Right kidney (tissue), 1 donor: ENCODE measurements around the gene NPC1L1.
"Not testable (repeated sequence)": the region's sequence is repeated elsewhere in the genome, so short reads cannot be mapped to it uniquely, and the experiment has no call there.

Experiments
- DNase-seq: peaks from one replicate; pipeline ENCODE4 v3.0.0-alpha.2; 2016

The NPC1L1 gene

DNA sequence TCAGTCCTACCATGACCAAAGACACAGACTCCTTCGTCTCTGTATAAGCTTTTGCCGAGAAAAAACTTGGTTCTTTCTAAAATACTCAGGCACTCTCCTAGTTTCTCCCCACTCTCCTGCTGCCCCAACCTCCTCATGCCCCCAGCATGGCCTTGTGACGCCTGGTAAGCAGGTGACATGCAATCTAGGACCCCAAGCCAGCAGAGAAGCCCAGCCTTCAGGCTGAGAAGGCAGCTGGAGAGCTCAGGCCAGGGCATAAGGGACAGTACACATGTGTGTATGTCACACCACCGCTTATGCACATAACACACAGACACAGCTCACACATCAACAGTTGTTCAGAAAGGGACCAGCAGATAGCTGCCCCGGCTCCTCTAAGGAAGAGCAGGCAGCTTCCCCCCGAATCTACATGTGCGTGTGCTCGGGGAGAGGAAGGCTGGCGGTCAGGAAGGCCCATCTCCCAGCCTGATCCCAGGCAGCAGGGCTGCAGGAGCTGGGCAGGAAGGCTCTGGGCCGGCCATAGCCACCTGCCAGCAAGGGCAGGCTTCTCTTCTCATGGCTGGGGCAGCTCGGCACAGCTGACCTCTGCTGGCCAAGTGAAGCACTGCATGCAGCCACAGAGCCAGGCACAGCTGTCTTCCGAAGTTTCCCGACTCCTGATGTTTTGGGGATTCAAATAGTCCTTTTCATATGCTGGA is 24.1 kb upstream of the NPC1L1 start:
- DNase-seq = no peak

DNA sequence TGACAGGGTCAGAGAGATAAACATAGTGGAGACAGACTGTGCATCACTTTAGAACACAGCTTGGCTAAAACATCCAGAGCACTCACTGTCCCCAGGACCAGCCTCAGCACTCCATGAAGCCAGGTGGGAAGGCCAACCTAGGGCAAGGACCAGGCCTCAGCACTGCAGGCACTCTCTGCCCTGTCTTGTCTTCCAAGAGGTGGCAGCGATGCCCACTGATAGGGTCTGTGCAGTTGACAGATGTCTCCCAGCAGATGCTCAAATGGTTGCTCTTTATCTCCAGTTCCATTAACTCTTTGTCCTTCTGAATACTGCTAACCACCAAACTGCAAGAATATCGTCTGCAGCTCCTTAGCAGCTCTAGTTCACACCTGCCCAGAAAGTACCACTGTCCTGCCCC is 23.5 kb upstream of the NPC1L1 start:
- no peak for DNase-seq

DNA sequence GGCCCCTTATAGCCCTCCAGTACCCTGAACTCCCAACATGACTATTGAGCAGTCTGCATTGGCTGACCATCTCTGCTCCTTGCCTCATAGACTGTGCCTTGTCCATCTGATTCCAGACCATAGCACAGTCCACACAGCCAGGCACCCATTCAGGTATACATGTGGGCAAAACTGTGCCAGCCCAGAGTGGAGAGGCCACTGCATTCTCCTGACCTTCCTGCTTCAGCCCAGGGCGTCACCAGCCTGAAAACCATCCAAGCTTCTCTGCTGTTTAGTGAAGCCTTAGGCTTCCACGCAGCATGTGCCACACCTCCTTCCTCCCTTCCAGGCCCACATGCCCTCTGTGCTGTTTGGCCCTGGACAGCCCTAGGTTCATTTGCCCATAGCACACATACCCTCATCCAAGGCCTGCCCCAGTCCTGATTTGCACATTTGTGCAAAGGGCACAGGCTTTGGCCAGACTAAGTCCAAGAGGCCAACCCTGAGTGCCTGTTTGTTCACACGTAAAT is 22.1 kb upstream of the NPC1L1 start:
- DNase-seq = no peak

DNA sequence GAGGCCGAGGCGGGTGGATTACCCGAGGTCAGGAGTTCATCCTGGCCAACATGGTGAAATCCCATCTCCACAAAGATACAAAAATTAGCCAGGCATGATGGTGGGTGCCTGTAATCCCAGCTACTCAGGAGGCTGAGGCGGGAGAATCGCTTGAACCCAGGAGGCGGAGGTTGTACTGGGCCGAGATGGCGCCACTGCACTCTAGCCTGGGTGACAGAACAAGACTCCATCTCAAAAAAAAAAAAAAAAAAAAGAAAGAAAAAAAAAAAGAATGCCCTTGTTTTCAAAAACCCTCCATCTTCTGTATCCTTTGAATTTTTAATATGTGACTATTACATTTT is 21.5 kb upstream of the NPC1L1 start:
- not testable (repeated sequence) for DNase-seq

DNA sequence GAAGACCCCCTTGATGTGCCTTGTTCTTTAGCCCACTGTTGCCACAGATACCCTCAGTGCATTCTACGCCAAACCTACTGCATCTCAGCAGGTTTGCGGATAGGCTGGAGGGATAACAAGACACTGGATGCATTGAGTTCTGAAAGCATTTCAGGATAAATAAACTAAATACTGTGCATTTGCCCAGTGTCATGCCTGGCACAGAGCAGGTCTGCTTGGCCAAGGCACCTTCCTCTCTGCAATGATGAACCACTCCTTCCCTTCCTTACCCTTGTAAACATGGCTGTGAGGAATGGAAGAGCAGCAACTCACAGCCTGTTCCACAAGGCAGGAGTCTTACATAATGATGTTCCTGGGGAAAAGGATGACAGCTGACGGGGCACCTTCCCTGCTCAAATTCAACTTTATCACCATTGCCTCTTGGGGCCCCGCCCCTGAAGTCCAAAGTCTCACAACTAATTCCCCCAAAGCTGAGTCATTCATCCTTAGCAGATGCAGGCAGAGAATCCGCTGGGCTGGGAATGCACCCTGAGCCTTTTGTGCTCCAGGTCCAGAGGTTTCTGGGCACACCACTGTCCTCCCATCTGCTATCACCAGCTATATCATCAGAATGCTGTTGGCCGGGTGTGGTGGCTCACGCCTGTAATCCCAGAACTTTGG is 21.0 kb upstream of the NPC1L1 start:
- DNase-seq = no peak

DNA sequence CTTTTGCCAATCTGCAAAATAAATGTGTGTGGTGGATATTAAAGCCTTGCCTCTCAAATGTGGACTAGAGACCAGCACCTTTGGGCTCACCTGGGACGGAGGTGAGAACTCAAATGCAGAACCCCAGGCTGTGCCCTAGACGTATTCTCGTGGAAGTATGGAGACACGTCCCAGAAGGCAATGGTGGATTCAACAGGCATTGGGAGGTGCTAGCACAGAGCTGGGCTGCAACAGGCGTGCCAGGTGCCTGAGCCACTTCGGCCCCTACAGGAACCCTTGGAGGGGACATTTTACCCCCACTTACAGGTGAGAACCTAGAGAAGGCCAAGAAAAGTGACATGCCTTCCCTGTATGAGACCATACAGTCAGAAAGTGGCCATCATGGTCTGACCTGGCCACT is 20.4 kb upstream of the NPC1L1 start:
- DNase-seq = no peak

DNA sequence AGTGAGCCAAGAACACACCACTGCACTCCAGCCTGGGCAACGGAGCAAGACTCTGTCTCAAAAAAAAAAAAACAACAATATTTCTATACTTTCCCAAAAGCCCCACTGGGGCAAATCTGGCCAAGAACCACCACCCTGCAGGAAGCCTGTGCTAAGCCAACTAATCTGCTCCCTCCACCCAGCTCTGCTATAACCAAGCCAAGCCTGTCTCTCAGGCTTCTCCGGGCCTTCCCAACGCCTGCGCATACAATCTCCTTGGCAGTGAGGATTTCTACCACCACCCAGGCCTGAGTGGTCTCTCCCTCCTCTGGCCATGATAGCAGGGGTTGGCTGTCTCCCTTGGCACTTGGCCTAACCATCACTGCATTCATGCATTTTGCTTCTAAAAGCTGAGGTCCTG is 18.4 kb upstream of the NPC1L1 start:
- DNase-seq = no peak

DNA sequence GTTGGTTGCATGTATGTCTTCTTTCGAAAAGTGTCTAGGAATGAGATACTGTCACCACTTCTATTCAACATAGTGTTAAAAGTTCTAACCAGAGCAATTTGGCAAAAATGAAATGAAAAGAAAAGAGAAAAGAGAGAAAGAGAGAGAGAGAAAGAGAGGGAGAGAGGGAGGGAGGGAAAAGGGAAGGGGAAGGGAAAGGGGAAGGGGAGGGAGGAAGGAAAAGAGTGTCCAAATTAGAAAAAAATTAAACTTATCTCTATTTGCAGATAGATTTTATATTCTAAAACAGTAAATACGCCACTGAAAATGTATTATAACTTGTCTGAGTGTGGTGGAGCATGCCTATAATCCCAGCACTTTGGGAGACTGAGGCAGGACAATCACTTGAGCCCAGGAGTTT is 16.4 kb upstream of the NPC1L1 start:
- no peak for DNase-seq

DNA sequence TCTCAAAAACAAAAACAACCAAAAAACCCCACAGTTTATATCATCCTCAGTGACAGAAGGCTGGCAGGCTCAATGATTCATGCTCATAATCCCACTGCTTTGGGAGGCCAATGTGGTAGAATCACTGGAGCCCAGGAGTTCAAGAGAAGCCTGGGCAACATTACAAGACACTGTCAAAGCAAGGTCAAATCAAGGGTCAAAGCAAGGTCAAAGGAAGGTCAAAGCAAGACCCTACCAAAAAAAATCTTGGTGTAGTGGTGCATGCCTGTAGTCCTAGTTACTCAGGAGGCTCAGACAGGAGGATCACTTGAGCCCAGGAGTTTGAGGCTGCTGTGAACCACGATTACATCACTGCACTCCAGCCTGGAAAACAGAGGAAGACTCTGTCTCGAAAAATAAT is 14.2 kb upstream of the NPC1L1 start:
- no peak for DNase-seq

DNA sequence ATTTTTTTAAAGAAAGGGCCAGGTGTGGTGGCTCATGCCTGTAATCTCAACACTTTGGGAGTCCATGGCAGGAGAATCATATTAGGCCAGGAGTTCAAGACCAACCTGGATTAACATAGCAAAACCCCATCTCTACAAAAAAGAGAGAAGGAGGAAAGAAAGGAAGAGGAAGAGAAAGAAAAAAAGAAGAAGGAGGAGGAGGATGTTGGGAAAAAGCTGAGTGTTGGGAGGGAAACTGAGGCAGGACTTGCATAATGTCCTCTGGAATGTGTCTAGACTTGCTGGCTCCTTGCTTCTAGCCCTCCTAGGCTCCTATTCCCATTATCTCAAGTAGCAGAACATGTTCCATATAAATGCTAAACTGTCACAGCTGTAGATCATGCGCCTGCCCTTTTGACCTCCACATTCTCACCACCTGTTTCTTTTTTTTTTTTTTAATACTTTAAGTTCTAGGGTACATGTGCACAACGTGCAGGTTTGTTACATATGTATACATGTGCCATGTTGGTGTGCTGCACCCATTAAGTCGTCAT is 11.4 kb upstream of the NPC1L1 start:
- not testable (repeated sequence) for DNase-seq

DNA sequence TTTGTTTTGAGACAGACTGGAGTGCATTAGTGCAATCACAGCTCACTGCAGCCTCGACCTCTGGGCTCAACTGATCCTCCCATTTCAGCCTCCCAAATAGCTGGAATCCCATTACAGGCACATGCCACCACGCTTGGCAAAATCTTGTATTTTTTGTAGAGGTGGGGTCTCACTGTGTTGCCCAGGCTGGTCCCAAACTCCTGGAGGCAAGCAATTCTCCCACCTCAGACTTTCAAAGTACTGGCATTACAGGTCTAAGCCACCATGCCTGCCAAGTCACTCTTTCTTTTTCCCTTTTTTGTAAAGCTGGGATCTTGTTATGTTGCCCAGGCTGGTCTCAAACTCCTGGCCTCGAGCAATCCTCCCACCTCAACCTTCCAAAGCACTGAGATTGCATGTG is 8.3 kb upstream of the NPC1L1 start:
- DNase-seq = no peak

DNA sequence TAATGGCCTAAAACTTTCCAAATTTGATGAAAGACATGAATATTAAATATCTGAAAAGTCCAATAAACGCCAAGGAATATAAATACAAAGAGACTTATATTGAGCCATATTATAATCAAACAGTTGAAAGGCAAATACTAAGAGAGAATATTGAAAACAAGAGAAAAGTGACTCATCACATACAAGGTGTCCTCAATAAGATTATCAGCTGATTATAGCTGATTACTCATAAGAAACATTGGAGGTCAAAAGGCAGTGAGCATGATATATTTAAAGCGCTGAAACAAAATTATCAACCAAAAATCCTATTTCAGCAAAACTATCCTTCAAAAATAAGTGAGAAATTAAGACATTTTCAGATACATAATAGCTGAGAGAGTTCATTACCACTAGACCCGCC is 7.8 kb upstream of the NPC1L1 start:
- no peak for DNase-seq

DNA sequence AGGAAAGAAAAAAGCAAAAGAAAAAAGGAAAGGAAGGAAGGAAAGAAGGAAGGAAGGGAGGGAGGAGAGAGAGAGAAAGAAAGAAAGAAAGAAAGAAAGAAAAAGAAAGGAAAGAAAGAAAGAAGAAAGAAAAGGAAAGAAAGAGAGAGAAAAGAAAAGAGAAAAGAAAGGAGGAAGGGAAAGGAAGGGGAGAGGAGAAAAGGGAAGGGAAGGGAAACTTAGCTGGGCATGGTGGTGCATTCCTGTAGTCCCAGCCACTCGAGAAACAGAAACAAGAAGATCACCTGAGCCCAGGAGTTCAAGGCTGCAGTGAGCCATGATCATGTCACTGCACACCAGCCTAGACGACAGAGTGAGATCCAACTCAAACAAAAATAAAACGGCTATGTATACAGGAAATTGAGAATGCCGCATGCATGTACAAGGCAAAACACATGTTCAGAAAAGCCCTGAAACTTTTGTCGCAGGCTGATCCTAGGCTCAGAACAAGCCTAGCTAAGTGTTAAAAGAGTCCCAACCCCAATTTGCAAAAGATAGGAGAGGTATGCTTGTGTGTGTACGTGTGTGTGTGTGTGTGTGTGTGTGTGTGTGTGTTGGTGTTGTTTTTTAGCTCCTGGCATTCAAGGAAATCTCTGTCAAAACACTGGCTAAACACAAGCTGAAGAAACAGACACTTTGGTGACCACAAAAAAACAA is 6.6 kb upstream of the NPC1L1 start:
- DNase-seq = no peak

DNA sequence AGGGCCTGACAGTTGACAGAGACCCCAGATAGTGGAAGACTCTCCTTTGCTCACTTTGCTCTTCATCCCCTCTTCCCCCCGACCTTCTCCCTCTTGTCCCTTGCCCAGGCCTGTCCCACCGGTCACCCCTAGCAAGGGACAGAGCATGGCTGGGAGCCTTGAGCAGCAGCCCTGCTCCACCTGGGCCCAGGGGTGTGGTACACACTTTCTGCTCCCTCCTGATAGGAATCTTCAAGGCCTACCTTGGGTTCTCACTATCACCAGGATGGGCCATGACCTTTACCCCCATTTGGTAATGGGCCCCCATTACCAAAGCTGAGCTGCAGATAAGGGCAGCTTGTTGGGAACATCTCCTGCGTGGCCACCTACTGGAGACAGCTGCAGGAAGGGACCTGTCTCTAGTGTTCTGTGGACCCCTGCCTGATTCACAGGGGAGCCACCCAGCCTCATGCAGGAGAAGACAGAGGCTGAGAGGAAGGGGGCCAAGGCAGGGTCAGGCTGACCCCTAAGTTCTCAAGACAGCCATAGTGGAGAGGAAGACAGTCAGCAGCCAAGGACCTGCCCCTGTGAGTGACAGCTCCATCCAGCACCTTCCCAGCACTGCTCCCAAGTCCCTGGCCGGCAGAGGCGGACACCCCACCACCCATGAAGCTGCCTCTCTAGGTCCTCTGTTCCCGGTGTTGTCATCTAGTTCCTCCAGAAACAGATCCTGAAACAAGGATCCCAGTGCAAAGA is 913 bp upstream of the NPC1L1 start:
- no peak for DNase-seq

DNA sequence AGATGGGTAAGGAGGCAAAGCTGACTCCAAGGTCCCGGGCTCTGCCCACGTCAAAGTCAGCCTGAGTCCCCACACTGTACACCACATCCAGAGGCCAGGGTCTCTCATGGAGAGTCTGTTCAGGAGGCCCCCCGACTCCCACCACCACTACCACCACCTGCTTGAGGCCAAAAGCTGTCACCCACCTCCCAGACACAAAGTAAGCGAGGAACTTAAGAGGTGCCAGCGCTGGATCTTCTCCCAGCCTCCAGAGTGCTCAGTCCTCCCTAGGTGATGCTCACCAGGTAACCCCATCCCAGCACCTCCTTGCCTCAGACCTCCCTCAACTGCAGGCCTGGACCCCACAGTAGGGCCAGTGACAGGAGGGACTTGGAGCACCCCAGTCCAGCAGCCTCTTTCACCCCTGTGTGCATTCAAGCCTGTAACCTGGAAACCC is 520 bp downstream of the NPC1L1 start:
- DNase-seq = no peak

DNA sequence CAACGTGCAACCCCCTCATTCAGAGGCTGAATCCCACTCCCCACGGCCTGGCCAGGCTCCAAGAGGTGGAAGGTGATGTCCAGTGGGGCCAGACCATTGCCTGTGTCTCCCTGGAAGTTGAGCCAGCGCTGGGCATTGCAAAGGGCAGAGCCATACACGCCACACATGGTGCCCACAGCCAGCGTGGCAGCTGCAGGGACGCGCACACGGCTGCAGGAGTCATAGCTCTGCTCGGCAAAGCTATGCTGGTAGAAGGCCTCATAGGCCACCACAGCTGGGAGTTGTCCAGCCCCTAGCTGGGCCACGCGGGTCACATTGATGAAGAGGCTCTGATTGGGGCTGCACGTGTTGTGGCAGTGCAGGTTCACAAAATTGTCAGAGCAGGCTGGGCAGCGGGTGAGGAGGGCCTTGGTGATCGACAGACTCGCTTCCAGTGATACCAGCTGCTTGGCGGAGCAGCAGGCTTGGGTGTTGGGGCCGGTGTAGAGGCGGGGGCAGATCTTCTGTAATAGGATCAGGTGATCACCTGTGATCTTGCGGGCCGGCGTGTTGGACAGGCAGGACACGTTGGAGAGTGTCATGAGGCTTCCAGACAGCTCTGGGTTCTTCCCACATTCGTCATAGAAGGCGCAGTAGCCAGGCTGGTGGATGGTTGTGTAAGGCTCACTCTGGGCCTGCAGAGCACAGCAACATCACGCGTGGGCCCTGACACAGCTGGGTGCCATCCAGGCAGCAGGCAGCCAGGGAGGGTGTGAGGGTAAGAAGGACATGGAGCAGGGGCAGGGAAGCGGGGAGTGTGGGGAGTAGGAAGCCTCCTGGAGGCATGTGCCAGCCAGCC is 1.2 kb downstream of the NPC1L1 start:
- no peak for DNase-seq

DNA sequence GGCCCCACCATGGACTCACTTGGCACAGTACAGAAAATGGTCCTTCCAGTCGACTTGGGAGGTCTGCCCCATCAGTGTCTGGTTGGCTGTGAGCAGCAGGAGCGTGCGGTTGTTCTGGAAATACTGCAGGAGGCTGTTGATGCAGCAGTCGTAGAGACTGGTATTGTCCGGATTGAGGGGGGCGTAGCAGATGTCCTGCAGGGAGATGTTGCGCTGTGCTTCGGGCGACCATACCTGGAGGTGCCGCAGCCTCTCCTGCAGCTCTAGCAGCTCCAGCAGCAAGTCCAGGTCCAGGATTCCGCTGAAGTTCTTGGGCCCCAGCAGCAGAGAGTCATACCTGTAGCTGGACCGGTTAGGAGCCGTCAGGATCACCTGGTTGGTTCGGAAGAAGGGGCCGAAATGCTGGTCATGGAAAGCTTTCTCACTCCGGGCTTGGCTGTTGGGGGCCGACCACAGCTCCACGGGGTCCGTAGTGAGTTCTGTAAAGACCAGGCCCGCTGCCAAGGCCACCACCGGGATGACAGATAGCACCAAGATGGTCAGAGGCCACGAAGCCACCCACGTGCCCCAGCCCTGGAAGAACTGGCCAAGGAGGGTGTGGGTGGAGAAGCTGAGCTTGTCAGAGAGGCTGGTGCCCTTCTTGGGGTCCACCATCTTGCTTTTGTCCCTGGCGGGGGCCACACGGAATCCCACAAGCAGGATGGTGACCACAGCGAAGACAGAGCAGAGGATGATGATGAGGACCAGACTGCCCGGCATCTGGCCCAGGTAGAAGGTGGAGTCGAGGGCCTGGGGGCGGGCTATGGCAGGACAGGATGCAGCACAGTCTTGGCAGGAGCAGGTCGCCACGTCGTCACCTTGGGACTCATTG is 2.1 kb downstream of the NPC1L1 start:
- DNase-seq = no peak

DNA sequence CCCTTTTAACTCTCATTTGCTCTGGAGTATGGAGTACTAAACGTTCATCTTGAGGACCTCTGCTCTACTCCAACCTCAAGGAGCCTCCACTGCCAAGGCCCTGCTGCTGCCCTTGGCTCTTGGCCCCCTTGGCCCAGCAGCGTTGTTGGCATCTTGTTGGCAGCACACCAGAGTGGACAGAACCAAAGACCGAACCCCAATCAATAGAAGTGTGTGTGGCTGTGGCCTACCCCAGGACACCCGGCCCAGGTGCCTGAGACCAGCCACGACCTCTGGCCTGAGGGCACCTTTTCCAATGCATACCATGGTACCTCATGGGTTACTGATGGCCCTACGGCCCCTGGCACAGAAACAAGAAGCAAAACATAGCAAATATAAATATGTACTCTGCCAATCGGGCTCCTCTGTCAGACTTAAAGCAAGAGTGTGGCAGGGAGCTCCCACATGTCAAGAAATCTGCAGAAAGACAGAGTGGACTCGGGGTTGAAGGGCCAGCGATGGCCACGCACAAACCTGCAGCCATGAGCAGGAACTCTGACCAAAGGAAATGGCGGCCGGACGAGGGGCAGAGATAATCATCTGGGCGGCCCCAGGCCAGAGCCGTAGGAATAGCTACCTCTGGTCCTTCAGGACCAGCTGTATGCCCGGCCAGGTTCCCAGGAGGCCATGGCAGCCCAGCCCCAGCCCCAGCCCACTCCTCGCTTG is 2.9 kb downstream of the NPC1L1 start:
- DNase-seq = no peak

DNA sequence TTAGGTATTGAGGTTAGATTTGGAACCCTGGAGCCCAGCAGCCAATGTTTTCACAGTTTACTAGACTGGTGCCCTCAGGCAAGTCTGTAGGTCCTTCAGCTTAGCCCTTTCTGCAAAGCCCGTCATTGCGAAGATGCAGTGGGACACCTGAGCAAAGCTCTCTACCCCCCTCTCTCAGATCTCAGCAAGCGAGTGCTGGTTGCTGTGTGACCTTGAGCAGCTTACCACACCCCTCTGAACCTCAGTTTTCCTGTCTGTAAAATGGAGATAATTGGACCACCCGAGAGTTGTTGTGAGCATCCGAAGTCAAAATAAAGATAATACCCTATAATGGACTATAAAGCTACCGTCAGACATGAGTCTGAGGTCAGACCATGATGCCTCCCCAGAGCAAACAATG is 3.7 kb downstream of the NPC1L1 start:
- no peak for DNase-seq

DNA sequence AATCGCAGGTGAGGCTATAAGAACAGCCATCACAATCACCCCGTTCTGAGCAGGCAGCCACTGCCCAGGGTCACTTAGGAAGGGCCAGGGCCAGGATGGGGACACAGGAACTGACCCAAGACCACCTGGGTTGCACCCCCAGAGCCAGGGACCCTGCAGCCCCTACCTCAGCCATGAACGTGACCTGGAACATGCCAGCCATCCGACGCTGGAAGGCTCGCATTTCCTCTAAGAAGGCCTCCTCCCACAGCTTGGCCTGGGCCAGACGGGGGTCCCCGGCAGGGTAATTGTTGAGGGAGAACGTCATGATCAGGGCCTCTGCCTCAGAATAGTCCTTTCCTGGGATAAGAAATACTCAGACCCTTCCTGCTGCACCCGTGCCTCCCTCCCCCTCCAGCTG is 5.0 kb downstream of the NPC1L1 start:
- DNase-seq = no peak
